ENCODE measurements around the gene RETREG3.

DNA sequence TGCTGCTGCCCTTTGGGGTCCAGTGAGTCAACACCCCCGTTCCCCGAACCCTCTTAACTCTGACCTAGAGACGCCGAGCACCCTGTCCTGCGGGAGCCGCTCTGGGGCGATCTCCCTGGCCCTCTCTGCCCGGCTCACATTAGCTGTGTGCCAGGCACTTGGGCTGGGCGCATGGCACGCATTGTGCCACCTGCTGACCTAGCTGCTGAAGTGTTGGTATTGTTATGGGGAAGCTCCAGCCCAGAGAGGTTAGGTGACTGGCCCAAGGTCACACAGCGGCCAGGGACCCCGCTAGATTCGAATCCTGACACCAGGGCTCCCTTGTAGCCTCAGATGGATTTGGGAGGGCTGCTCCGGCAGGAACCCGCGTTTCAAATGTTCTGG lies 55.3 kb downstream of the RETREG3 start:
- TF ChIP-seq, protein P1, sequence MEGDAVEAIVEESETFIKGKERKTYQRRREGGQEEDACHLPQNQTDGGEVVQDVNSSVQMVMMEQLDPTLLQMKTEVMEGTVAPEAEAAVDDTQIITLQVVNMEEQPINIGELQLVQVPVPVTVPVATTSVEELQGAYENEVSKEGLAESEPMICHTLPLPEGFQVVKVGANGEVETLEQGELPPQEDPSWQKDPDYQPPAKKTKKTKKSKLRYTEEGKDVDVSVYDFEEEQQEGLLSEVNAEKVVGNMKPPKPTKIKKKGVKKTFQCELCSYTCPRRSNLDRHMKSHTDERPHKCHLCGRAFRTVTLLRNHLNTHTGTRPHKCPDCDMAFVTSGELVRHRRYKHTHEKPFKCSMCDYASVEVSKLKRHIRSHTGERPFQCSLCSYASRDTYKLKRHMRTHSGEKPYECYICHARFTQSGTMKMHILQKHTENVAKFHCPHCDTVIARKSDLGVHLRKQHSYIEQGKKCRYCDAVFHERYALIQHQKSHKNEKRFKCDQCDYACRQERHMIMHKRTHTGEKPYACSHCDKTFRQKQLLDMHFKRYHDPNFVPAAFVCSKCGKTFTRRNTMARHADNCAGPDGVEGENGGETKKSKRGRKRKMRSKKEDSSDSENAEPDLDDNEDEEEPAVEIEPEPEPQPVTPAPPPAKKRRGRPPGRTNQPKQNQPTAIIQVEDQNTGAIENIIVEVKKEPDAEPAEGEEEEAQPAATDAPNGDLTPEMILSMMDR (IDR thresholded peaks at IDR 0.05), result no peak
- TF ChIP-seq POLR2A (IDR thresholded peaks at IDR 0.05), result no peak

Data from right lobe of liver (tissue), 4 donors.